T-helper 2 cell treated with Interferon-gamma antibody and Interleukin-4, amounts not matched to agents 5 μg/mL and 100 μg/mL, for 36 hours (primary cell): ENCODE data around the gene CRAMP1.

Experiments used
- DNase-seq: peaks from one replicate; pipeline ENCODE4 v3.0.0; 2021; ENCODE audit warnings: low spot score
- H3K27ac Mint-ChIP-seq: one replicate; pipeline ENCODE4 v1.8.0; 2021; ENCODE audit warnings: mild to moderate bottlenecking, mixed read lengths
- H3K27me3 Mint-ChIP-seq: one replicate; pipeline ENCODE4 v1.8.0; 2021; ENCODE audit warnings: low read depth, mixed read lengths
- H3K36me3 Mint-ChIP-seq: one replicate; pipeline ENCODE4 v1.8.0; 2021; ENCODE audit warnings: low read depth, mixed read lengths
- H3K4me1 Mint-ChIP-seq: one replicate; pipeline ENCODE4 v1.8.0; 2021; ENCODE audit warnings: low read depth, mixed read lengths
- H3K4me3 Mint-ChIP-seq: one replicate; pipeline ENCODE4 v1.8.0; 2022; ENCODE audit warnings: mild to moderate bottlenecking, moderate library complexity, mixed read lengths
- H3K9me3 Mint-ChIP-seq: one replicate; pipeline ENCODE4 v1.8.0; 2021; ENCODE audit warnings: mixed read lengths

The CRAMP1 gene, protein sequence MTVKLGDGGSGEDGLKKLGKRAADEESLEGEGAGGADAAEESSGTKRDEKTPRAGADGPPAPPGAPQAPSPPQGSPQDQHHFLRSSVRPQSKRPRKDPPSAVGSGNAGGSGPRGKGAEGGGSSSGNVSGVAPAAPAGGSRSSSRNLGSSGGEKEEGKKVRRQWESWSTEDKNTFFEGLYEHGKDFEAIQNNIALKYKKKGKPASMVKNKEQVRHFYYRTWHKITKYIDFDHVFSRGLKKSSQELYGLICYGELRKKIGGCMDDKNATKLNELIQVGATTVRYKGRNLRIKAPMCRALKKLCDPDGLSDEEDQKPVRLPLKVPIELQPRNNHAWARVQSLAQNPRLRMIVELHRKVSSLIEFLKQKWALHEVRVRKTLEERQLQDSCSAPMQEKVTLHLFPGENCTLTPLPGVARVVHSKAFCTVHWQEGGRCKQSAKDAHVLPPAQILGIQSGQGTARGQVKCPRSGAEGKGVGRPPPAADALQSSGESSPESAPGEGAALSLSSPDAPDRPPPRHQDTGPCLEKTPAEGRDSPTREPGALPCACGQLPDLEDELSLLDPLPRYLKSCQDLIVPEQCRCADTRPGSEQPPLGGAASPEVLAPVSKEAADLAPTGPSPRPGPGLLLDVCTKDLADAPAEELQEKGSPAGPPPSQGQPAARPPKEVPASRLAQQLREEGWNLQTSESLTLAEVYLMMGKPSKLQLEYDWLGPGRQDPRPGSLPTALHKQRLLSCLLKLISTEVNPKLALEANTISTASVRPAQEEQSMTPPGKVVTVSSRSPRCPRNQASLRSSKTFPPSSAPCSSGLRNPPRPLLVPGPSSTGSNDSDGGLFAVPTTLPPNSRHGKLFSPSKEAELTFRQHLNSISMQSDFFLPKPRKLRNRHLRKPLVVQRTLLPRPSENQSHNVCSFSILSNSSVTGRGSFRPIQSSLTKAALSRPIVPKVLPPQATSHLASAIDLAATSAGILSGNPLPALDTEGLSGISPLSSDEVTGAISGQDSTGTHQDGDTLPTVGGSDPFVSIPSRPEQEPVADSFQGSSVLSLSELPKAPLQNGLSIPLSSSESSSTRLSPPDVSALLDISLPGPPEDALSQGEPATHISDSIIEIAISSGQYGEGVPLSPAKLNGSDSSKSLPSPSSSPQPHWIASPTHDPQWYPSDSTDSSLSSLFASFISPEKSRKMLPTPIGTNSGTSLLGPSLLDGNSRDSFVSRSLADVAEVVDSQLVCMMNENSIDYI (N-terminal part only)

DNA sequence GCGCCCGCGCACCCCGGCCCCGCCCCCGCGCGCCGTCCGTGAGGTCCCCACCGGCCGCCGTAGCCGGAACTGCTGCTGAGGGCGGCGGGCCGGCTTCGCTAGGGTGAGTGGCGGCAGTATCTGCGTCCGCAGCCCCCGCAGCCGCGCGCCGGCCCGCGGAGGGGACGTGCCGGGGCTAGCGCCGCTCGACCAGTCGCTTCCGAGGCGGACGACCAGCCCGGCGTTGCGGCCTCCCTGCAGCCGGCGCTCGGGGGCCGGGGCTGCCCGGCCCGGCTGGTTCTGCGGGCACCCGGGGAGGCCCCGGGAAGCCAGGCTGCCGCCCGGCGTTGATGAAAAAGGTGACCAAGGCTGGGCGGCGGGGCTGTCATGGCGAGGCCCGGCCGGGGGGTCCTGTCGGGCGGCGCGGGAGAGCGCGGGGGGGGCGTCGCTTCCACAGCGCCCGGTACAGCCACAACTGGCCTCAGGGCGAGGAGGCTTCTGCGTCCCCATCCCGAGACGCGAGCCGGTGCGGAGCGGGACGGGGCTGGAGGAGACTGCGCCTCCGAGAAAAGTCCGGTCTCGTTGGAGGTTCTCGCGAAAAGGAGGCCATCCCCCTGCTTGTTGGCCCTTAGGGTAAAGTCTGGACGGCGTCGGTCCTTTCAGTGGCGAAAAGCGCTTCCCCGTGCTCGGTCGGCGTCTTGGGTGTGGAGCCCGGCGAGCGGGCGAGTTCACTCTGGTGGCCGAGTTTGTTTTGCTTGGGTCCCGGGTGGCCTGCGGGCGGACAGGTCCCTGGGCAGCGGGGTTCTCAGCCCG is at the start of gene CRAMP1:
CRAMP1 (plus strand) TSS at position 41 of the 792 bp plus-strand sequence. CDS start 2,280 bp downstream, outside the sequence.
- peak; percentile 18 for DNase-seq
- Mint-ChIP-seq H3K4me3 (peak within 1 kb of the TSS; percentile 93), H3K27me3 (no peaks in the 10 kb centered on the region), H3K27ac (peak within 1 kb of the TSS; percentile 97), H3K9me3 (no peaks in the 10 kb centered on the region), H3K4me1 (peaks cover 28% of the 10 kb centered on the region), H3K36me3 (peaks cover 19% of the 10 kb centered on the region)

DNA sequence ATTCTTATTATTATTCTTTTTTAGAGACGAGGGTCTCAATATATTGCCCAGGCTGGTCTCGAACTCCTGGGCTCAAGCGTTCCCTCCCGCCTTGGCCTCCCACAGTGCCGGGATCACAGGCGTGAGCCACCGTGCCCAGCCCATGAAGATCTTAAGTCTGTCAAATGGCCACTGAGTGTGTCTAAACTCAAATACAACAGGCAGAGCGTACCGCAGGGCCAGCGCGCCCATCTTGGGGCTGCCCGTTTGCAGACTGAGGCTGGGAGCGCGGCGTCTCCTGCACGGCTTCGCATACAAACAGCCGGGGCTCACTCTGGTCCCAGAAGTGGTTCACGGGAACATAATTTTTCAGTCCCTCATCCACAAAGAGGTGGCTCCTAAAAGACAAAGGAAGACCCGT is 48.4 kb upstream of the CRAMP1 start:
- peaks cover 6% of the 10 kb centered on the region for H3K36me3 Mint-ChIP-seq
- no peaks in the 10 kb centered on the region for H3K27me3 Mint-ChIP-seq
- no peak for DNase-seq
- H3K9me3 Mint-ChIP-seq = no peaks in the 10 kb centered on the region
- H3K4me3 Mint-ChIP-seq = no peak overlapping the region
- peaks cover 14% of the 10 kb centered on the region for H3K4me1 Mint-ChIP-seq
- H3K27ac Mint-ChIP-seq = no peak overlapping the region

DNA sequence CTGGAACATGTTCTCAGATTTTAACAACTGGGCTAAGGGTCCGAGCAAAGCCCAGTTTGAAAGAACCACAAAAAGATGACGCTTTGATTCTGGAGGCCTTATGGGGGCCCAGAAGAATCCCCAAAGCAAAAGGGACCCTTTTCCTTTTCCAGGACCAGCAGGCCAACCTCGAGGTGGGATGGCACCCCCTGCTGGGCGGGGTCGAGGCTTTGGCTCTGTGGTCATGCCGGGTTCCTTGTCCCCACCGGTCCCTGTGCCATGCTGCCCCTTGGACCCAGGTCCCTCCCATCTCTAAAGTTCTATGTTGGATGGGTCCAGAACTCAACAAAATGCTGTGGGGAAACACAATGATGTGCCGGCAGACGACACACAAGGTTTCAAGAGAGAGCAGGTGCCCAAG is 47.8 kb upstream of the CRAMP1 start:
- H3K4me1 Mint-ChIP-seq = peaks cover 9% of the 10 kb centered on the region
- no peaks in the 10 kb centered on the region for H3K27me3 Mint-ChIP-seq
- DNase-seq = no peak
- H3K27ac Mint-ChIP-seq = no peak overlapping the region
- no peaks in the 10 kb centered on the region for H3K9me3 Mint-ChIP-seq
- H3K36me3 Mint-ChIP-seq = peaks cover 6% of the 10 kb centered on the region
- no peak overlapping the region for H3K4me3 Mint-ChIP-seq

DNA sequence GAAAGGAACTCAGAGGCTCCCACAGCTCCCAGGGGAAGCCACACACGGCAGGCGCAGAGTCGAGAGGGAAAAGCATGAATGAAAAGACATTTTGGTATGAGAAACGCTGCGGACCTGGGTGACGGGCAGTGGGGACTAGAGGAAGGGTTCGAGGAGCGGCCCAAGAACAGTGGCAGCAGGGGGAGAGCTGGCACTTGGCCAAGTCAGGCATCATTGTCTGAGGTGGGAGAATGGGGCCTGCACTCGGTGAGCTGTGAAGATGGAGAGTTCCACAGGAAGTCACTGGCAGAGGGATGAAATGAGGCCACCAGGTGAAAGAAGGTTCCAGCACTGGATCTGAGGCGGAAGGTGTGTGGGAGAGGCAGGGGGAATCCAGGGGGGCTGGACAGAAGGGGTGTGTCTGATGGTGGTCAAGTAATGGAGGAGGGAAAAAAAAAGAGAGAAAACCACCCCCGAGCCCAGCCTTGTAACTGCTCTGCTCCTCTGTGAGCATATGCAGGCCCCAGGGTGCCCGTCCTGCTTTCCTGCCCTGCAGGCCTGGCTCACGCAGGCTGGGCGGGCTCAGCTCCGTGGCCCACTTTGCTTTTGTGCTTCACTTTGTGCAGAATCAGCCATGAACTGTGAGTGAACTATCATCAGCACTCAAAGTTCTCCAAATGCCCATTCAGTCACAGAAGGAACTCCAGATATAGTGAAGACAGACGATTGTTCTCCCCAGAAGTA is 46.9 kb upstream of the CRAMP1 start:
- Mint-ChIP-seq H3K9me3 (no peaks in the 10 kb centered on the region), H3K4me3 (no peak overlapping the region), H3K27ac (no peak overlapping the region), H3K27me3 (no peaks in the 10 kb centered on the region), H3K36me3 (no peaks in the 10 kb centered on the region), H3K4me1 (peaks cover 2% of the 10 kb centered on the region)
- DNase-seq = no peak

DNA sequence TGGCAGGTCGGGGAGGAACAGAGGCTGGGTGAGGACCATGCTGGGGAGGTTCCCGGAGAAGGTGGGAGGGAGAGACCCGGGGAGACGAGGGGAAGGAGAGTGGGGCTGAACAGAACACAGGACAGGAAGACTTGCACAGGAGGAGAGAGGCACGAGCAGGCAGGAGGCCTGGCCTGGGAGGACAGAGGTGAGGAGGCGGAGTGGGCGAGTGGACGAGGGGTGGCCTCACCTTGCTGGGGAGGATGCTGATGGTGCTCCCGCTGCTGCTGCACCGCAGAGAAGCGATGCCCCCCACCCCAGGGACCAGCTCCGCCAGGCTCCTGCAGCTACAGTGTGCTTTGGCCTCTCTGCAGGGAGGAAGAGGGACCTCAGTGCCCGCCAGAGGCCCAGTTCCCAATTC is 44.2 kb upstream of the CRAMP1 start:
- Mint-ChIP-seq H3K27me3 (no peaks in the 10 kb centered on the region), H3K4me1 (no peaks in the 10 kb centered on the region), H3K36me3 (no peaks in the 10 kb centered on the region), H3K27ac (no peak overlapping the region), H3K4me3 (no peak overlapping the region), H3K9me3 (no peaks in the 10 kb centered on the region)
- DNase-seq = no peak

DNA sequence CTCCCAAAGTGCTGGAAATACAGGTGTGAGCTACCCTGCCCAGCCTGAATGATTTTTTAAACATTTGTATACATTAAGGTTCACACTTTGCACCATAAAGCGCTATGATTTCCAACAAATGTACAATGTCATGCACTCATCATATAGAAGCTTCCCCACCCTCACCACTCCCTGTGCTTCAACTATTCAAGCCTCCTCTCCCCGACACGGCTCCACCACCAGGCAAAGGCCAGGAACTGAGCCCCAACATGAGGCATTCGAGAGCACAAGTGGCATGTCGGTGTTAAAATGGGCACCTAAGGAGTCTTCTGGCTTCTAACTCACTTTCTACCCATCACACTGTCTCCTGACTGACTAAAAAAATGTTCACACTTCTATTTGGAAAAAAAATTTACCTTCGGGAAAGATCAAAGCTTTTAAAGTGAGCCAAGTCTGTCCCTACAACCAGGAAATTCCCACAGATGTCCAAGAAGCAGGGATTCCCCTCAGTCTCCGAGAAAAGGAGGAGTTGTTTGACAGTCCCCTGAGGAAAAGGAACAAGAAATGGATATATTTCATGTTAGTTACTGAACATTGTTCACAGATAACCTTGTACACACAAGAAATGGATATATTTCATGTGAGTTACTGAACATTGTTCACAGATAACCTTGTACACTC is 41.0 kb upstream of the CRAMP1 start:
- H3K27ac Mint-ChIP-seq = no peak overlapping the region
- DNase-seq = no peak
- no peaks in the 10 kb centered on the region for H3K4me1 Mint-ChIP-seq
- H3K9me3 Mint-ChIP-seq = no peaks in the 10 kb centered on the region
- no peaks in the 10 kb centered on the region for H3K36me3 Mint-ChIP-seq
- no peak overlapping the region for H3K4me3 Mint-ChIP-seq
- H3K27me3 Mint-ChIP-seq = no peaks in the 10 kb centered on the region

DNA sequence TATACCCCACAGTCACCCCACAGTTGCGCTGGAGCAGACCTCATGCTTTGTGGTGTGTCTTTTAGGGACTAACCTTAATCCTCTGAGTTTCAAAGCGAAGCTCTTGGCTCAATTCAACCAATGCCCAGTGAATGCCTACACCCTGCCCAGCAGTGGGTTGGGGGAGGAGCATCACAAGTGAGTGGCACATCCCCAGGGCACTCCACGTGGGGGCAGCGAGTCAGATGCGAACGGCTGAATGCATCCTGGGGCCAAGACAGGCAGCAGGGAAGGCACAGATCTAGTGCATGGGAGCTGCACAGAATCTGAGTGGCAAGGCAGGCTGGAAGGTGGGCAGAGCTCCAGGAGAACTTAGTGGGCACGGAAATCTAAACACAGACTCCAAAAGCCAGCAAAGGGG is 39.5 kb upstream of the CRAMP1 start:
- no peak for DNase-seq
- Mint-ChIP-seq H3K4me1 (no peaks in the 10 kb centered on the region), H3K9me3 (no peaks in the 10 kb centered on the region), H3K27ac (no peak overlapping the region), H3K27me3 (no peaks in the 10 kb centered on the region), H3K36me3 (no peaks in the 10 kb centered on the region), H3K4me3 (no peak overlapping the region)

DNA sequence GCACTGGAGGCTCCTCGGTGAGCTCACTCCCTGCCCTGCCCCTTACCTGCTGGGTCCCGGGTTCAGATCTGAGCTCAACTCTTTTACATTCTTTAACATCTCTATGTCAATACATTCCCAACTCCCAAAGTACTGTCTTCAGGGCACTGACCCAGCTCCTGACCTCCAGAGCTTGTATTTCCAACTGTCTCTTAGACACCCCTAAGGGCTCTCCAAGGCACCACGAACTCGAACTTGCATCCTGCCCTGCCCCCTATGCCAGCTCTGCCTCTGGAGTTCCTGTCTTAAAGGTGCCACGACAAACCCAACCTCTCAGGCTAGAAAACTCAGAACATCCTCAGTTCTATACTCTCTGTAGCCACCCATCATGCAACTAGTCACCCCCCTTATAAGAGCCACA is 38.9 kb upstream of the CRAMP1 start:
- Mint-ChIP-seq H3K4me1 (no peaks in the 10 kb centered on the region), H3K27me3 (no peaks in the 10 kb centered on the region), H3K9me3 (no peaks in the 10 kb centered on the region), H3K36me3 (no peaks in the 10 kb centered on the region), H3K27ac (no peak overlapping the region), H3K4me3 (no peak overlapping the region)
- no peak for DNase-seq

DNA sequence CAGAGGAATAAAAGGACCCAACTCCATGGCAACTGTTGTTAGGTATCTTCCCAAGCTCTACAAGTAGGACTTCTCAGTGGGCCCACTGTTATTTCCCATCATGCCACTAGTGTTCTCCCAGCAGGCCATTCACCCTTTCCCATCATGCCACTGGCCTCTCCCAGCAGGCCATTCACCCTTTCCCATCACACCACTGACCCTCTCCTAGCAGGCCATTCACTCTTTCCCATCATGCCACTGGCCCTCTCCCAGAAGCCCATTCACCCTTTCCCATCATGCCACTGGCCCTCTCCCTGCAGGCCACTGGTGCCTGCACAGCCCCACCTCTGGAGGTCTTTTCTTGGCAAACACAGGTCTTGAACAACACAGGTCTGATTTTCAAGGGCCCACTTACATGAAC is 36.6 kb upstream of the CRAMP1 start:
- Mint-ChIP-seq H3K4me1 (no peaks in the 10 kb centered on the region), H3K27me3 (no peaks in the 10 kb centered on the region), H3K9me3 (no peaks in the 10 kb centered on the region), H3K36me3 (no peaks in the 10 kb centered on the region), H3K27ac (no peak overlapping the region), H3K4me3 (no peak overlapping the region)
- no peak for DNase-seq

DNA sequence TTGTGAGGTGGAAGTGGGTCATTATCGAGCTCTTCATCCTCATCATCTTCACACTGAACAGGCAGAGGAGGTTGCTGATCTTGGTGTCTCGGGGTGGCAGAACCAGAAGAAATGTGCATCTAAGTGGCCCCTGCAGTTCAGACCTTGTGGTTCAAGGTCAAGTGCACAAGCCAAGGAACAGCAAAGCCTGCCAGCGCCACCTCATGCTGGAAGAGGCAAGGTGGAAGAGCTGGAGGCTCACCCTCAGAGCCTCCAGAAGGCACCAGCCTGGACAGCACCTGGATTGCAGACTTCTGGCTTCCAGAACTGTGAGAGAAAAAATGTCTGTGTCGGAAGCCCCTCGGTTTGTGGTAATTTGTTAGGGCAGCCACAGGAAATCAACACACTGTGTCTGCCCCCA is 32.9 kb upstream of the CRAMP1 start:
- no peak for DNase-seq
- Mint-ChIP-seq H3K36me3 (no peaks in the 10 kb centered on the region), H3K27me3 (no peaks in the 10 kb centered on the region), H3K4me3 (no peak overlapping the region), H3K27ac (no peak overlapping the region), H3K4me1 (no peaks in the 10 kb centered on the region), H3K9me3 (no peaks in the 10 kb centered on the region)

DNA sequence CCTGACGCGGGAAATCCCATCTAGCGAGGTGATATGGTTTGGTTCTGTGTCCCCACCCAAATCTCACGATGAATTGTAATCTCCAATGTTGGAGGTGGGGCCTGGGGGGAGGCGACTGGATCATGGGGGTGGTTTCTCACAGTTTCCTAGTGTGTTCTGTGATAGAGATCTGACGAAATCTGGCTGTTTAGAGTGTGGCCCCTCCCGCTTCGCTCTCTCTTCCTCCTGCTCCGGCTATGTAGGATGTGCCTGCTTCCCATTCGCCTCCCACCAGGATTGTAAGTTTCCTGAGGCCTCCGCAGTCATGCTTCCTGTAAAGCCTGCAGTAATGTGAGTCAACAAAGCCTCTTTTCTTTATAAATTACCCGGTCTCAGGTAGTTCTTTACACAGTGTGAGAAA is 31.9 kb upstream of the CRAMP1 start:
- H3K4me1 Mint-ChIP-seq = no peaks in the 10 kb centered on the region
- no peaks in the 10 kb centered on the region for H3K9me3 Mint-ChIP-seq
- no peaks in the 10 kb centered on the region for H3K27me3 Mint-ChIP-seq
- DNase-seq = no peak
- no peak overlapping the region for H3K4me3 Mint-ChIP-seq
- H3K27ac Mint-ChIP-seq = no peak overlapping the region
- no peaks in the 10 kb centered on the region for H3K36me3 Mint-ChIP-seq

DNA sequence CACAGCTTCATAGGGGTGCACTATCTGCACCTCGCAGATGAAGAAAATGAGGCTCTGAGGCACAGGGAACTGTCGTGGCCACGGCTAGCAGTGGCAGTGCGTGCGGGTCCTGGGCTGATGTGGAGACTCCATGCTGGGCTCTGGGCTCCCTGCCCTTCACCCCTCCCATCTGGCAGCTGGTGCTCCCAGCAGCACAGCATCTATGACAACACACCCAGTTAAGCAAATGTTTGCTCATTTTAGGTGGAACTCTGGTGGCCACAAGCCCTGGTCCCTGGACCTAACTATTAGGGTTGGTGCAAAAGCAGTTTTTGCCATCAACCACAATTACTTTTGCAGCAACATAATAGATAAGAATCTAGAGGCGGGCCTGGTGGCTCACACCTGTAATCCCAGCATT is 31.2 kb upstream of the CRAMP1 start:
- no peak for DNase-seq
- Mint-ChIP-seq H3K27me3 (no peaks in the 10 kb centered on the region), H3K9me3 (no peaks in the 10 kb centered on the region), H3K36me3 (no peaks in the 10 kb centered on the region), H3K27ac (no peak overlapping the region), H3K4me3 (no peak overlapping the region), H3K4me1 (no peaks in the 10 kb centered on the region)
